Measurements from ENCODE around the gene PCNX1.

DNA sequence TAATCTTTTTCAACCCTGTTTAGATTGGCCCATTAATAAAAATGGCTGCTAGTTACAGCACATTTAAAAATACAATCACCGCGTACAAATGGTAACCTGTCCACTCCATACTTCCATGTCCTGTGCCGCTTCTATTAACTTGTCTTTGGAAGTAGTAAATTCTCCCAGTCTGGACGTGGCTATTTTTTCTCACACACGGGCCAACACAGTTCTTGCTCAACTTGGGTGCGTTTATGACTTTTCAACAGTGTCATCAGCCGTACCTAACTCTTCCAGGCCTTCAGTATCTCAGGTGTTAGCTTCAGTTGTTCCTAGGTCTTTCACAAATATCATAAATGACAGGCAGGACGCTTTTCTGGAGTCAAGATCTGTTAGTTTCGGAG is 475 bp upstream of the PCNX1 start:
- no peak for TF ChIP-seq CTCF (IDR thresholded peaks at IDR 0.05; ENCODE audit: poor library complexity)
- TF ChIP-seq EZH2 (IDR thresholded peaks at IDR 0.05; ENCODE audit: borderline replicate concordance) = no peak

Data from hepatocyte (in vitro differentiated cells).